HG02588 (cell line): ENCODE results near the gene TFDP2.
"Not testable (repeated sequence)": the region's sequence is repeated elsewhere in the genome, so short reads cannot be mapped to it uniquely, and the experiment has no call there.

Experiments
- ATAC-seq: cut with Tn5 transposase; IDR thresholded peaks from one replicate; pipeline ENCODE4 v1.9.1; 2021; ENCODE audit warnings: mild to moderate bottlenecking, moderate library complexity; ENCODE audit not compliant: unreplicated experiment

TFDP2 gene

GRCh38 chr3:141979050-141979671, 170.2 kb downstream of the TFDP2 start:
- no peak for ATAC-seq

DNA sequence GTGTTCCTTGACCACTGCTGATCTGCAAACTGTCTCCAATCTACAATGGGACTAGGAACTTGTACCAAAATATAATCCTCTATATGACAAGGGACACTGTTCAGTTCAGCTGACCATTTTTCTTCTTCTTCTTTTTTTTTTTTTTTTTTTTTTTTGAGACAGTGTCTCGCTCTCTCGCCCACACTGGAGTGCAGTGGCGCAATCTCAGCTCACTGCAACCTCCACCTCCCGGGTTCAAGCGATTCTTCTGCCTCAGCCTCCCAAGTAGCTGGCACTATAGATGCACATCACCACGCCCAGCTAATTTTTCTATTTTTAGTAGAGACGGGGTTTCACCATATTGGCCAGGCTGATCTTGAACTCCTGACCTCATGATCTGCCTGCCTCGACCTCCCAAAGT, 174.6 kb downstream of the TFDP2 start:
- not testable (repeated sequence) for ATAC-seq

GRCh38 chr3:141972399-141972798, 176.9 kb downstream of the TFDP2 start:
- ATAC-seq = no peak

DNA sequence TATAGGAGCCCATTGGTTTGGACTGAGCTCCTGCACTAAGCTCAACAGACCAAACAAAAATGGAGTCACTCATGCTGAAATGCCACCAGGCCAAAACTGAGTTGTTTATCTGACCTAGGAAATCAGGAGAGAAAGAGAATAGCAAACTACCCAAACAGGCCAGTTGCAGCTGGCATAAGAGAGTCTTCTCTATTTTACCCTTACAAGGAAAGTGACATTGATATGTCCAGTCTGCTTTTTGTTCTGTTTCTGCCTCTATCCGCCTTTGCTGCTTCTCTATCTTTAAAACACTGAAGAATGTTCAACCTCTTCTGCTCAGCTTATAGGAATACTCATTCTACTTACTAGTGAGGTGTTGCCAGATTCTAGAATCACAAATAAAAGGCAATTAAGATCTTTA, 177.8 kb downstream of the TFDP2 start:
- no peak for ATAC-seq

GRCh38 chr3:141969711-141970110, 179.6 kb downstream of the TFDP2 start:
- ATAC-seq = no peak

DNA sequence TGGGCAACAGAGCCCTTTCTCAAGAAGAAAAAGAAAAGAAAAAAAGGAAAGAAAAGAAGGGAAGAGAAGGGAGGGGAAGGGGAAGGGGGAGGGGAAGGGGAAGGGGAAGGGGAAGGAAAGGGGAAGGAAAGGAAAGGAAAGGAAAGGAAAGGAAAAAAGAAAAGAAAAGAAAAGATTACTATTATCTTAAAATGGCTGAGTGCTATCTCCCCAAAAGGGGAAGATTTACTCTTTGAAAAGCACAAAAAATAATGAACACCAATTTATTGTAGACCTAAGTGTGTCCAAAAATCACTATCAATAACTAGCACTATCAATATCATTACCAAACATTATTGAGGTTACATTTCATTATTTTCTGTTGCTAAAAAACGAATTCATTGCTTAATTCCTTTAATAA, 183.9 kb downstream of the TFDP2 start:
- ATAC-seq = no peak

DNA sequence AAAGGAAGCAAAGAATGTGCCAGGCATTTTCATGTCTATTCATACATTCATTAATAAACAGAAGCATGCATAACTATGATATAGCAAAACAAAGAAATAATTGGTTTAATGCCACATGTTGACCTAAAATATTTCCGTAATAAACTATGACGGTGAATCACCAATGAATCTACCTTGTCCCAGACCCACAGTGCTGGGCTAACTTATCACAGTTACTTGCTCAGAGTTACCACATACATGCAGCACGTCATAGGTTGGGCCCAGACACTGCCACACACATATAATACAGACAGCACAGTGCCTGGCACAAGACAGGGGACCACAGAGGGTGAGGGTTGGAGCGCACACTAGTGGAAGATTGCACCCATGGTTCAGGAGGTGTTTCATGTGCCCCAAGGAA, 186.0 kb downstream of the TFDP2 start:
- no peak for ATAC-seq

- no peak for ATAC-seq
Observed at GRCh38 chr3:141960731-141961130, 188.6 kb downstream of the TFDP2 start.

GRCh38 chr3:141959589-141960554, 189.5 kb downstream of the TFDP2 start:
- ATAC-seq = no peak

DNA sequence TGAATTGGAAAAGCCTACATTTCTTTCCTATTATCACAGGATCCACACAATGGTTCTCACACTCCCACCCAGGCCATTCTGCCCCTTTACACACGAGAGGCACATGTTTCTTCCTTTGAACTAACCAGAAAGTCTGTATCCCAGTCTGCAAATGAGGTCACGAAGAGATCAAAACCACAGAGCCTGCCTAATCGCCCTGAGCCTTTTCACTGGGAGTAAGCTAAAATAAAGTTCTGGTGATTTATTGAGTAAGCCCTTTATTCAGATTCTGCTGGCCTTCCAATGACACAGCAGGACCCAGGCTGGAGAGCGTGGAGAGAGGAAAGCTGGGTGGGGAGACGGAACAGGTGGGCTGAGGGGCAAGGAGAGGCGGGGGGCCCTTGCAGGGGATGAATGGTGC, 194.2 kb downstream of the TFDP2 start:
- no peak for ATAC-seq

DNA sequence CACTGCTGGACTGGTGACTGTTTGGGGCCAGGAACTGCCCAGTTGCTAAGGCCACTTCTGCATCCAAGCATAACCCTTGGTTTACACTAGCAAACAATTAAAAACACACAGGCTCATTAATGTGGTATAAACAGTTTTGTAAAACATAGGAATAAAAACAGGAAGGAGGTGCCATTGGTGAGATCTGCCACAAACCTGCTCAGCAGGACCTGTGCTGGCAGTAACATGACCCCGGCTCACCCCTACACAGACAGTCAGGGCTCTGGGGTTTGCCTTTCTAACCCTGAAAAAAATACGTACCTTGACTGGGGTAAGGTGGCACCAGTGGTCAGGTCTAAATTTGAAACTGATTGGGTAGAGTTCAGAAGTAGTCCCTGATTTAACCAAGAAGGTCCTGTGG, 196.7 kb downstream of the TFDP2 start:
- no peak for ATAC-seq

DNA sequence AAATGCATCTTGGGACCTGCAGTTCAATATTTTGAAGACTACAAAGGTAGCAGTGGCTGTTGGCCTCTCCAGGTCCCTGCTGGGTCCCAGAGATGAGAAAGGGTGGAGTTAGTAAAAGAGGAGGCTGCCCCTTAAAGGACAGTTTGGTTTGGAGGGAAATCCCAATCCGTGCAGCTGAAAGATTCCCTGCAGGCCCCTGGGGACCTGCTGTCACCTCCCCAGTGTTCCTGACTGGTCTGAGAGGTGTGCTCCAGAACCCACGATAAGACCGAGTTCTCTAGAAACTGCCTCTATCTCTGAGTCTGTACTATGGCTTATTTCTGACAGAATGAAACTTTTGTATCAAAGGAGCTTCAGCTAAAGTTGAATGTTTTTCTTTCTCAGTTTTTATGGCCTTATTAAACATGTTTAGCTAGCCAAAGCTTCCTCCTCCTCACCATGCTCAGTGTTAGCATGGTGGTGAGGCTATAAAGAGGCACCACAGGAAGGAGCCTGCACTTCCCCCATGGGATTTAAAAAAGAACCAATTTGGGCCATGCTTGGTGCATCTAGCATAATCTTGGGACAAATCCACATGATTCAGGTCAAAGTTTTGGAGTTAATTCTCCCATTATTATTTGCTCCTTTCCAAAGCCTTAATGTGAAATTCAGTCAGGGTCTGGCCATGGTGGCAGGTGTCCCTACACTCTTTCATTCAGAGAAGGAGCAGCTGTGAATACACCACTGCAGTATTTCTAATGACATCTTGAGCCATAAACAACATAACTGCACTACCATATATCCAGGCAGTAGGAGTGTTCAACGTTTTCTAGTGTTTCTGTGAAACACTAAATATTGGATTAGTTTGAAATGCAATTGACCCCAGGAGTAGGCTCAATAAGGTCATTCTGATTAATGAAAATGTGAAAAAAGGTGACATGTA, 198.5 kb downstream of the TFDP2 start:
- ATAC-seq = no peak

- ATAC-seq = no peak
Observed at GRCh38 chr3:141949972-141950371, 199.4 kb downstream of the TFDP2 start.

- ATAC-seq = no peak
Observed at GRCh38 chr3:141949399-141949798, 199.9 kb downstream of the TFDP2 start.

- ATAC-seq = no peak
Observed at GRCh38 chr3:141945726-141946485, 203.4 kb downstream of the TFDP2 start.

GRCh38 chr3:141942006-141942405, 207.3 kb downstream of the TFDP2 start:
- no peak for ATAC-seq

DNA sequence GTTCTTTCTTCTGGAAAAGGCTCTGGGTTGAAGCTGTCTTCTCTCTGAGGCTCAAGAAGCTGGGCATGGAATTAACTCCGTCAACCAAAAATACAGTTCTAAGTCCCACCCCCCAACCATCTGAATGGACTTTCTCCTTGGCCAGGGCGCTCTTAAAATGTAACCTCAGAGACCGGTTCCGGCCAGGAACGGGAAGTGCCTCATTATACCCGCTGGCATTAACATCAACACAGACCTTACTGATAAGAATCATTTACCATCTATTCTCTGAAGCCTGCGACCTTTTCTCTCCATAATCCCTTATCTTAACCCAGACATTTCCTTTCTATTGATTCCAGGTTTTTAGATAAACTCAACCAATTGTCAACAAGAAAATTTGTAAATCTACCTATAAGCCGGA, 208.3 kb downstream of the TFDP2 start:
- ATAC-seq = no peak

DNA sequence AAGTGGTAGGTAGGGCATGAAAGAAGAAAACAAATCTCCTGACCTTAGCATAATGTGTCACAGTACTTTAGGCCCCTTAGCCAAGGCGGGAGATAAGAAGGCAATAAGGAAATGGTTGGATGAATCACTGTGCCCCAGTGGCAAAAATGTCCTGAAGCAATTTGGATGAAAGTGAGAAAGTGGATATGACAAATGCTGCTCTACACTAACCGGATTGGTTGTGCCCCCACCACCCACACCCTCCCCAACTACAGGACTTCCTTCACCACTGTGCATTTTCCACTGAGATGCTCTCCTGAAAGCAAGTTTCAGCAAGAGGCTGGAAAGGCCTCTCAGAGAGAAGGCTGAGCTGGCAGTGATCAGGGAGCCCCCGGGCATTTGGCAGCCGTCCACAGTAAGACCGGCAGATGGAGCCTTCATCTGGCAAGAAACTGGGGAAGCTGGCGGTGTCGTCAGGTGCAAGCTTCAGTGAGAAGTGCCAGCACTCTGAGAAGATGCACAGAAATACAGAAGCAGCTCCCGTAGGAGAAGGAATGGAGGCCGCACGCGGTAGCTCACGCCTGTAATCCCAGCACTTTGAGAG, 209.1 kb downstream of the TFDP2 start:
- ATAC-seq = no peak

- no peak for ATAC-seq
Observed at GRCh38 chr3:141939759-141940158, 209.6 kb downstream of the TFDP2 start.

DNA sequence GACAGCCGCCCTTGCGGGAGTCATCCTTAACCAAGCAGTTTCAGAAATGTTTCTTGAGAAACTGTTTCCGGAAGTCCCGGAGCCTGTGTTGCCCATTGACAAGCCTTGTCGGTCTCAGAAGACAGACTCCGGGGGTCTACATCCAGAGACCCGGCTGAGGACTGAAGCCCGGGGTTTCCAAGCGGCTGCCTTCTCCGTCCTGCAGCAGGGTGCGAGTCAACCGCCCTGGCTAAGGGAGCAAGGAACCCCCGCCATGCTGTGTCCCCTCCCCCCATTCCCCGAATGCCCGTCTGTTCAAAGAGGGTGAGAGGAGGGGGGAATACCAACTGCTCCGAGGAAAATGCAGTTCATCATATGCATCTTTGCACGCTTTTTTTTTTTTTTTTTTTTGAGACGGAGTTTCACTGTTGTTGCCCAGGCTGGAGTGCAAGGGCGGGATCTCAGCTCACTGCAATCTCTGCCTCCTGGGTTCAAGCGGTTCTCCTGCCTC, 211.3 kb downstream of the TFDP2 start:
- no peak for ATAC-seq
